ENCODE measurements around the gene PTGIR. TPM values are rescaled to one million over a fixed set of nuclear protein-coding genes. Genes with fewer than 3 reads are reported as not detected.

PTGIR gene
- total and polyA plus RNA-seq, 10 of the 15 experiments (the other 5 are each of a cell fraction or from before 2014, with no cell fraction given): 0.34 to 29.1 (median 9.9) TPM

- TF ChIP-seq EED (IDR thresholded peaks at IDR 0.05; ENCODE audit: low read depth) (peak; percentile 71; the same call in 1 of the 2 replicates), BHLHE40 (IDR thresholded peaks at IDR 0.05; ENCODE audit: borderline replicate concordance in 1 of 2, low read depth in 2 of 2, low read length in 1 of 2) (peak; percentile 82 to 87), SMAD5 (IDR thresholded peaks at IDR 0.05; ENCODE audit: low read depth) (peak; percentile 7; the same call in 1 of the 2 replicates), BRCA1 (IDR thresholded peaks at IDR 0.05; ENCODE audit: low read depth, low read length) (no peak), IKZF2 (IDR thresholded peaks at IDR 0.05) (peak in 1 of 2 experiments; percentile 51; a peak in 2 of 4 replicates), PAX5 (IDR thresholded peaks at IDR 0.05; ENCODE audit: borderline replicate concordance, low read depth, low read length) (no peak; the same call in 1 of the 2 replicates), POU2F2 (IDR thresholded peaks at IDR 0.05; ENCODE audit: borderline replicate concordance, low read depth, low read length) (peak; percentile 24; the same call in 1 of the 3 replicates), FOXK2 (IDR thresholded peaks at IDR 0.05) (no peak), IRF5 (IDR thresholded peaks at IDR 0.05; ENCODE audit: borderline replicate concordance) (peak; percentile 53; the same call in 1 of the 2 replicates), SMAD1 (IDR thresholded peaks at IDR 0.05; ENCODE audit: low read depth, partially characterized antibody) (no peak), RUNX3 (IDR thresholded peaks at IDR 0.05; ENCODE audit: low read length) (peak; percentile 98), PML (IDR thresholded peaks at IDR 0.05; ENCODE audit: low read length) (peak; percentile 69; the same call in 1 of the 2 replicates)
- TF ChIP-seq, protein P1, sequence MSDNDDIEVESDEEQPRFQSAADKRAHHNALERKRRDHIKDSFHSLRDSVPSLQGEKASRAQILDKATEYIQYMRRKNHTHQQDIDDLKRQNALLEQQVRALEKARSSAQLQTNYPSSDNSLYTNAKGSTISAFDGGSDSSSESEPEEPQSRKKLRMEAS (IDR thresholded peaks at IDR 0.05; ENCODE audit: low read depth, low read length): no peak
Measured at GRCh38 chr19:46610851-46611770, 13.8 kb downstream of the PTGIR start (continued).

All from GM12878 (cell line).